GM12801 (cell line): Measurements from ENCODE around the gene PARP14.

Source experiments
- CTCF ChIP-seq: IDR thresholded peaks from one replicate; pipeline ENCODE4 v1.5.1; 2011; ENCODE audit warnings: control low read depth; ENCODE audit not compliant: insufficient read length; ENCODE audit errors: extremely low read depth

Gene PARP14

GRCh38 chr3:122742234-122742633 lies 61.6 kb downstream of the PARP14 start:
- no peak for TF ChIP-seq CTCF

- no peak for TF ChIP-seq CTCF
Measured at GRCh38 chr3:122743581-122744120, 63.0 kb downstream of the PARP14 start.

GRCh38 chr3:122745369-122746021 lies 64.9 kb downstream of the PARP14 start:
- TF ChIP-seq CTCF: no peak

- TF ChIP-seq CTCF: no peak
Measured at GRCh38 chr3:122748347-122748746, 67.7 kb downstream of the PARP14 start.

- TF ChIP-seq CTCF: peak; percentile 74
Measured at GRCh38 chr3:122754929-122755328, 74.3 kb downstream of the PARP14 start.

- TF ChIP-seq CTCF: no peak
Measured at GRCh38 chr3:122755491-122755890, 74.9 kb downstream of the PARP14 start.

- no peak for TF ChIP-seq CTCF
Measured at GRCh38 chr3:122758877-122759560, 78.4 kb downstream of the PARP14 start.
